D721Med (cell line): Measurements from ENCODE around the gene ACBD6.
A peak's percentile ranks its signal among the peaks of the same experiment; 100 is the strongest.

Source experiments
- DNase-seq: peaks from one replicate; pipeline ENCODE4 v3.0.0; 2011; ENCODE audit warnings: low spot score; ENCODE audit not compliant: insufficient read length
- FAIRE-seq: peaks from 2 replicates; lab custom pipeline; 2011; peaks lifted over from hg19 to GRCh38; lab: Jason Lieb, UNC
- CTCF ChIP-seq: IDR thresholded peaks from 2 replicates; pipeline ENCODE4 v1.5.1; 2012; ENCODE audit warnings: mild to moderate bottlenecking, control low read depth; ENCODE audit not compliant: insufficient read depth; ENCODE audit errors: missing control alignments

The ACBD6 gene

GRCh38 chr1:180261524-180262155 lies 240.7 kb downstream of the ACBD6 start:
- DNase-seq (no peak), FAIRE-seq (peak; percentile 74)
- no peak for TF ChIP-seq CTCF

GRCh38 chr1:180261030-180261429 lies 241.3 kb downstream of the ACBD6 start:
- FAIRE-seq: no peak
- DNase-seq: no peak
- TF ChIP-seq CTCF: no peak

DNA sequence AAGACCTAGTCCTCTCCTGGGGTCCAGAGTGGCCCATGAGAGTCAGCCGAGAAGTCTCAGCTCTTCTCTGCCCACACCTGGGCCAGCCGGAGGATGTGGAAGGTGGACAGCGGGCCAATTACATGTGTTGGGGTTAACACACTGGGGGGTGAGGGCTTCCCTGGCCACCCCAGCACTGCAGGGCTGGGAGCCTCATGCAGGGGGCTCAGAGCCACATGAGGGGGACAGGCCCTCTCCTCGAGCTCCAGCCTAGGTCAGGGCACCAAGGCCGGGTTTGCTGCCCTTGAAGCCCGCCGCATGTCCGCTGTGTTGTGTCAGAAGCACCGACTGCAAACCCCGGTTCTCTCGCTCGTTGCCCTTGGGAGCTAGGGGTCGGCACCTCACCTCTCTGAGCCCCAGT lies 241.8 kb downstream of the ACBD6 start:
- TF ChIP-seq CTCF: no peak
- FAIRE-seq (no peak), DNase-seq (no peak)

DNA sequence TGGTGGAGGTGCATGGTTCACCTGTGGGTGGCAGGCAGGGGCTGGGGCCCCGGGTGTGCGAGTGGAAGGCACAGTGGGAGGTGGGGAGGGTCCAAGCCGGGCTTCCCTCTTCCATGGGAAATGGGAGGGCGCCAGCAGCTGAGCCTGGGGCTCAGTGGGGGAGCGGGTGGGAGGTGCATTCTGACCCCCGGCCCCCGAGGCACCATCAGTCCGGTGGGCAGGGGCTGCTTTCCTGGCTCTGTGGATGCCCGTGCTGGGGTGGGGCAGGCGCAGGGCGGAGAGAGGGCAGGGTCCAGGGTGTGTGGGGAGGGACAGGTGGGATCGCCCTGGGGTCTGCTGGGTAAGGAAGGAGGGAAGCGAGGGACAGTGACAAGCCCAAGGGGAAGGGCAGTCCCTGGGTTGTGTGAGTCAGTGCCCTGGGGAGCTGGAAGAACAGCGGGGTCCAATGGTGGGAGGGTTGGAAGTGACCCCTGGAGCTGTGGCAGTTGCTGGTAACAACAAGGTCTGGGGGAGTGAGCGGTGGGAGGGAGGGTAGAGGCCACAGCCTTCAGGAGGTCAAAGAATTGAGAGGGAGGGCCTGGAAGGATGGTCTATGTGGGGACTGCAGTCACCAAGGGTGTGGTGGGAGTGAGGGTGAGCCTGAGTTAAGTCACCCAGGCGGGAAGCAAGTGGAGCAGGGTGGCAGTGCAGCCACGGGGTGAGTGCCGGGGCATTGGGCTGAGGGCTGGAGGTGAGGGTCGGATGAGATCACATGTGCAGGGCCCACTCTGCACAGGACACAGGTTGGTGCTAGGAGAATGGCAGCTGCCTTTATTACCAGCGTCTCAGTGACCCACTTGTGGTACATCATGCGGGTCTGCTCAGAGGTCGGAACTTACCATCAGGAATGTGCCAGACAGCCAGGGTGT lies 242.7 kb downstream of the ACBD6 start:
- TF ChIP-seq CTCF: no peak
- FAIRE-seq (no peak), DNase-seq (no peak)

- no peak for TF ChIP-seq CTCF
- DNase-seq: no peak
- no peak for FAIRE-seq
Observed at GRCh38 chr1:180258935-180259334, 243.4 kb downstream of the ACBD6 start.

- DNase-seq (no peak), FAIRE-seq (no peak)
- TF ChIP-seq CTCF: no peak
Observed at GRCh38 chr1:180258290-180258689, 244.1 kb downstream of the ACBD6 start.

DNA sequence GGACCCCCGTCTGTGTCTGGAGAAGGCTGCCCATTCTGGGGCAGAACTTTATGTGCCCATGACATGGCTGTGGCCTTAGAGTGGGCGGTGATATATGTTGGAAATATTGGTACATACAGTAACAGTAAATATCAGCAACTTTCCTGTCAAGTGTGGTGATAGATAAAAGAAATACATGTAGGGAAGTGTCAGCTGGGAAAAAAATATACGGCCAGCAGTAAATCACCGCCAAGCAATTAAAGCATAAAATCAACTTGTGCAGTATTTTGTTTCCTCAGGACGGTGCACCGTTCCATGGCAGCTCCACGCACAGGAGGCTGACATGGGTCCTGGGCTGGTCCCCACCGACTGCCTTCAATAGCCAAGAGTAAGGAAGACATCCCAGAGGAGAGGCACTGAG lies 244.9 kb downstream of the ACBD6 start:
- DNase-seq (no peak), FAIRE-seq (peak; percentile 71)
- no peak for TF ChIP-seq CTCF
